GM19238 (cell line): Measurements from ENCODE around the gene AXIN2.
"Not testable (repeated sequence)": the region's sequence is repeated elsewhere in the genome, so short reads cannot be mapped to it uniquely, and the experiment has no call there.

Experiments used
- DNase-seq: peaks from one replicate; pipeline ENCODE4 v3.0.0; 2011; ENCODE audit warnings: low spot score; ENCODE audit not compliant: insufficient read length

The AXIN2 gene

DNA sequence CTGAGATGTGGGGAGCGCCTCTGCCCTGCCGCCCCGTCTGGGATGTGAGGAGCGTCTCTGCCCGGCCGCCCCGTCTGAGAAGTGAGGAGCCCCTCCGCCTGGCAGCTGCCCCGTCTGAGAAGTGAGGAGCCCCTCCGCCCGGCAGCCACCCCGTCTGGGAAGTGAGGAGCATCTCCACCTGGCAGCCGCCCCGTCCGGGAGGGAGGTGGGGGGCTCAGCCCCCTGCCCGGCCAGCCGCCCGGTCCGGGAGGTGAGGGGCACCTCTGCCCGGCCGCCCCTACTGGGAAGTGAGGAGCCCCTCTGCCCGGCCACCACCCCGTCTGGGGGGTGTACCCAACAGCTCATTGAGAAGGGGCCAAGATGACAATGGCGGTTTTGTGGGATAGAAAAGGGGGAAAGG lies 77.0 kb downstream of the AXIN2 start:
- not testable (repeated sequence) for DNase-seq

DNA sequence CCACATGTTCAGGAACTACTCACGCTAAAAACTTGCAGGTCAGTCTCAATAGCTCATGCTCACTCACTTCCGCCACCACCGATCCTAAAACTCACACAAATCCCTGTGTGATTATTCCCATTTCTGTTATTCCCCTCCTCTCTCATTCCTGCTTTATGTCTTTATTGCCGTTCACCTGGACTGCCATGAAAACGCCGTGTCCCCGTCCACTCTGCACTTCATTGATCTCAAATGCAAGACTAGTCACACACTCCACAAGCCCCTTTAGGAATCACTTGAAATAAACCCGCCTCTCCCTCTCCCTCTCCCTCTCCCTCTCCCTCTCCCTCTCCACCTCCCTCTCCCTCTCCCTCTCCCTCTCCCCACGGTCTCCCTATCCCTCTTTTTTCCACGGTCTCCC lies 78.0 kb downstream of the AXIN2 start:
- DNase-seq, result no peak

DNA sequence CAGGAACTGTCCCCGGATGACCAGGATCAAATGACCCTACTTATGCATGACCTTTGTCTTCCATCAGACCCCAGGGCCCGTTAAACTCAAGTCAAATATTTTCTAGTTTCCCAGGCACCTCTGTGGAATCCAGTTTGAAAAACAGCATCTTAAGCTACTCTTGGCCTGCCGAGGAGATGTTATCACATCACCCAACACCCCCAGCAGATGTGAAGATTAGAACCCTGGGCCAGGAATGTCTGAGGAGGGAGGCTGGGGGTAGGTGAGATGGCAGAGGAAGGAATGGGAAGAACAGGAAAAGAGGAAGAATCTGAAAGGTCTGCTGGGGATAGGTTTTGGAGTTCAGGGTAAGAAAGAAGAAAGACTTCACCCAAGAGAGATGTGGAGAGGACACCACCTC lies 79.2 kb downstream of the AXIN2 start:
- DNase-seq, result no peak

DNA sequence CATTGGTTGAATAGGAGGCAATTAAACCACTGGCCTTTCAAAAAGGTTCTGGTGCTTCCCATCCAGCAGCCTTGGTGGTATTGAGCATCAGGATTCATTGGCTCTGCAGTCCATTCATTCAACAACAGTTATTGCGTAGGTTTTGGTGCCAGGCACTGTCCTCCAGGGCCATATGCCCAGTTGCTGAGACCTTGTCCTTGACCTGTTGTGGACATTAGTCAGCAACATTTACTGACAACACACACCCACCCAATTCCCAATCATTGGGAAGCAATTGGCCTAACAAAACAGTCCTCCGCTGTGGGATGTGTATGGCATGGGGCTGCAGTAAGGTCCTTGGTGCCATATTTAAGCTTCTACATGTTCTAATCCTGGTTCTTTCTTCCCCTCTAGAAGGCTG lies 82.2 kb downstream of the AXIN2 start:
- no peak for DNase-seq
